ENCODE measurements around the gene MRPL11.
A peak's percentile ranks its signal among the peaks of the same experiment; 100 is the strongest.
"Not testable (repeated sequence)": the region's sequence is repeated elsewhere in the genome, so short reads cannot be mapped to it uniquely, and the experiment has no call there.

MRPL11 gene

DNA sequence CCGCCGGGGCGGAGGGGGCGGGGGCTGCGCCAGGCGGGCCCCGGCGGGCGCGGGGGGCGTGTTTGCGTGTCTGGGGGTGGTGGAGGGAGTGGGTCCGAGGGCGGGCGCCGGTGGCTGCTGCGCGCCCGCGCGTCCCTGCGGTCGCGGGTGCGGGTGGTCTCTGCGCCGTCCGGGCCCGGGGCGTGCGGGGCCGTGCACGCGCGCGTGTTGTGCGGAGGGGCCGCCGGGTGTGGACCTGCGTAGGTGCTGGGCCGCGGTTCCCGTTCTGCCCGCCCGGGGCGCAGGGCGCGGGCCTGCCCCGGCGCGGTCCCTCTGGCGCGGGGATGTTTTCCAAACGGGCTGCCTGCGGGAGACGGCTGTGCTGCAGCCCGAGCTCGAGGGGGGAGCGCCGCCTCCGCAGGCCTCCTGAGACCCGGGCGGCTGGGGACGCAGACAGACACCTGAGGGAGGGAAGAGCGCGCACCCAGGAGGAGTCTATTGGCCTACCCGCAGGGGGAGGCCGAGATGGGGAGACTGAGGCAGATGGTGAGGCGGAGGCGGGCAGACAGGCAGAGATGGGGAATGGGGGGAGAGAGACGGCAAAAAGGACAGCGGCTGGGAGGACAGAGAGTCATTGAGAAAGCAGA is 28.5 kb upstream of the MRPL11 start:
- peak; percentile 18 for DNase-seq (ENCODE audit: low read depth)

DNA sequence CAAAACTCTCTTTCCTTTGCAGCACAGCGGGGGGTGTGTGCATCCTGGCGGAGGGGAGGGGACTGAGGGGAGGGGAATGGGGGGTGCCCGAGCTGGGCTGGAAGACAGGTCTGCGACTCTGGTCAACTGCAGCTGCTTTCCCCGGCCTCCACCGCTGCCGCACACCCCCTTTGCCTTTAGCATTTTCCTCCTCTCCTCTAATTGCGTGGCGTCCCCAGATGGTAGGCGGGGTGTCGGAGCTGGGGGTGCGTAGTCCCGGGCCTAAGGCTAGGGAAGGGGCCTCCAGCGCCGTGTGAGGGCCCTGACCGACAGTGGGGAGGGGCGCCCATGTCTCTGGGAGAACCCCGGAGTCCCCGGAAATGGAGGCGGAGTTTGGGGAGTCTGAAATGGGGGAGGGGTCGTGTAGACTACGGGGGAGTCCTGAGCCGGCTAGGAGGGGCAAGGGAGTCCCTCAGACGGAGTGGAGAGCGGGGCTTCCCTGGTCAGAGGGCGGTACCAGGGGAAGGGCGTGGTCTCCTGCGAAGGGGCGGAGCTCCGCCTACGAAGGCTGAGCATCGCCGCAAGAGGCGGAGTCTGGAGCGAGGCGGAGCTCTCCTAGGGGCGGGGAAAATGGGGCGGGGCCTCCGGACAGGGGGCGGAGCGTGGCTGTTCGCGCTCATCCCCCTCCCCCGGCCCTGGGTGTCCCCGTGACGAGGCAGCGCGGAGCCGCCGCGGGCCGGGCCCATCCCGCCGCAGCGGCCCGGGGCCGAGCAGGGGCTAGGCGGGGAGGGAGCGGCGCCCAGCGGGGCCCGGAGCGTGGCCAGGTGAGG is 27.8 kb upstream of the MRPL11 start, which contains the start of gene PELI3:
Gene PELI3, plus strand, starts transcription at position 681 of the 809 bp plus-strand sequence. CDS start 1,224 bp downstream, outside the sequence.
- DNase-seq (ENCODE audit: low read depth), result peak; percentile 87

DNA sequence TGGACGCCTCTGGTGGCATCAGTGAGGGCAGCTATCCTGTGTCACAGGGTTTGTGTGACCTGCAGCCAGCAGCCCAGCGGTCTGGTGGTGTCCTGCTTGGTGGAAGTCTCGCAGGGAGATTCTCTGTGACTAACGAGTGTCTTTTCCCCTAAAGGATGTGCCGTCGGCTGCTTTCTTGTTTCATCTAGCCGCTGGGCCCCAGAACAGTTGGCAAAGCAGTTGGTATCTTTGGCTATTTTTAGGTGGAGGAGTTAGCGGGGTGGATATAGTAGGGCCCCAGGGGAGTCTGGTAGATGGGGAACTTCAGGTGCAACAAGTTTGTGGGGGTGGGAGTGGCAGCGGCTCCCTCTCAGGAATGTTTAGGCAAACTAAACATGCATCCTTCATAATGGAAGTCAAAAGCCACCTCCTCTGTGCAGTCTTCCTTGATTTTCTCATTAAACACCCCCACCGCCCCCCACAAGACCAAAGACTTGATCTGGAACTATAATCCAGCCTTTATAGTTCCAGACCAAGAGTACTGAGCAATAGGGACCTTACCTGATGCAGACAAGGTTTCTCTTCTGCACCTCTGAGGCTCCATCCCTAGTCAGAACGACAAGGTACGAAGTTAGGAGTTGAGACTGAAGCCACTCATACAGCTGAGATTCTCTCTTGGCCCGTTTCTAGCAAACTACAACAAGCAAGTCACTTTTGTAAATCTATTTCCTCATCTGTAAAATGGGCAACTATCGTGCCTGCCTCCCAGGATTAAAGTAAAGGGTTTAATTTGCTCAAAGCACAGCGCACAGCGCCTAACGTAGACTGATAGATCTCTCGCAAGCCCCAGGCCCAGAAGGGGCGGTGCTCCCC is 27.0 kb upstream of the MRPL11 start:
- DNase-seq (ENCODE audit: low read depth), result no peak

DNA sequence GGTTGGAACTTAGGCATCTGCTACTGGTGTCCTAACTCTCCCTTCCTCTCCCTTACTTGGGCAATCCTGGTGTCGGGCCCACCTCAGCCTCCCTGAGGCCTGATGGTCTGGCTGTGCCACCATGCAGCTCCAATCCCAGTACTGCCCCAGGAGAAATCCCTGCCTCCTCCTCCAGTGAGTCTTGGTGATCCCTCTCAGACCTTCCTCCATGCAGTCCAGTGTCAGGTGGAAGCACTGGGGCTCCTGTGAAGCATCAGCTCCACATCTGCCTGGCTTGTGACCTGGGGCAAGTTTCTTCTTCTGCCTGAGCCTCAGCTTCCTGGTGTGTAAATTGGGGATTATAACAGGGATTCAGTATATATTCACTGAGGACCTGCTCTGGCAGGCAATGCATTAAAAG is 26.3 kb upstream of the MRPL11 start:
- DNase-seq (ENCODE audit: low read depth), result no peak

DNA sequence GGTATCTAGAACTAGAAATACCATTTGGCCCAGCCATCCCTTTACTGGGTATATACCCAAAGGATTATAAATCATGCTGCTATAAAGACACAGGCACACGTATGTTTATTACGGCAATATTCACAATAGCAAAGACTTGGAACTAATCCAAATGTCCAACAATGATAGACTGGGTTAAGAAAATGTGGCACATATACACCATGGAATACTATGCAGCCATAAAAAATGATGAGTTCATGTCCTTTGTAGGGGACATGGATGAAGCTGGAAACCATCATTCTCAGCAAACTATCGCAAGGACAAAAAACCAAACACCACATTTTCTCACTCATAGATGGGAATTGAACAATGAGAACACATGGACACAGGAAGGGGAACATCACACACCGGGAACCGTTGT is 25.5 kb upstream of the MRPL11 start:
- not testable (repeated sequence) for DNase-seq (ENCODE audit: low read depth)

DNA sequence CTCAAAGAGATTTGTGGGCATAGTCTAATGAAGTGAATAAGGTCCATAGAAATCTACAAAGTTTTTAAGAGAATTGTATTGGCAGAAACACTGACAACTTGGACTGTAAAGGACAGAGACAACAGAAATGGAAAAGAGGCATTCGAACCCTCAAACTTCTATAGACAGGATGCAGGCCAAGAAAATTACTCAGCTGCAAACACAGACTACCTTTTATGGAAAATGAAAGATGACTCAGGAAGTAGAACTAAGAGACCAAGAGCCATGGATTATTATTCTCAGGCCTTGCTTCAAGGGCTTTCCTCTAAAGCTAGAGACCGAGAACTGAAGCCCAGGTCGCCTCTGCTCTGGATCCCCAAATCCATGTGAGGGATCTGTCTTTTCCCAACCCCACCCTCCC is 24.3 kb upstream of the MRPL11 start:
- DNase-seq (ENCODE audit: low read depth), result no peak

DNA sequence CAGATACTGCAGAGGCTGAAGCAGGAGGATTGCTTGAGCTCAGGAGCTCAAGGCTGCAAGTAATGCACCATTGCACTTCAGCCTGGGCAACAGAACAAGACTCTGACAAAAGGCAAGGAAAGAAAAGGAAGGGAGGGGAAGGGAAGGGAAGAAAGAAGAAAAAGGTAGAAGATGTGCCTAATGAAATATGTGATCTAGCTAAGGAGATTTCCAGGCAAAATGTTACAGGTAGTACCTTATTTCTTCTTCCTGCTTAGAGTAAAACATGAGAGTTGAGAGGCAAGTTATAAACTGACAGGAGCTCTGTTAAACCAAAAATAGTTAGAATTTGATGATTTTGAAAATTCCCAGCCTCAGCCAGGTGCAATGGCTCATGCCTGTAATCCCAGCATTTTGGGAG is 23.4 kb upstream of the MRPL11 start:
- DNase-seq (ENCODE audit: low read depth), result no peak

DNA sequence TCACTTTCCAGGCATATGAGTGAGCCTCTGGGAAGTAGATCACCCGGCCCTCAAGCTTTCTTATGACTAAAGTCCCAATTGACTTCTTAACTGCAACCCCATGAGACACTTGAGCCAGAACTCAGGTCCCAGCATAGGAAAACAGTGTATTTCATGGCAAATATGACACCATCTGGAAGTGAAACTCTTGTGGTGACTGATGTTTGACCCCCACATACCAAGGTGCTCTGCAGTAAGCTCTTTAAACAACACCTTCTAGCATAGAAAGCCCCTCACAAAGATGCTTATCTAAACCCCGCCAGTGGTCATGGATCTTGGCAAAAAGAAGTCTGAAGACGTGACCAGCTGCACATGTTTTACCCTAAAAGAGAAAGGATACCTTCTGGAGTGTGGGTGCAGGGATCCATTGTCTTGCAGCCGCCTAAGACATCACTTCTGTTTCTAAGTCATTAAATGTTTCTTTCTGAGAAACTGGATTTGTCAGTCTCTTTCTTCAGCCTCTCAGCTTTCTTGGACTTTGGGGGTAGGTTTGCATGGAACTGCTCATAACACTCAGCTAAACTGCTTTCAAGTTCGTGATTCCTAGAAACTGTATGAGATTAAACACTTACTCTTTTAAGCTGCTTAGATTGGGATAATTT is 20.6 kb upstream of the MRPL11 start:
- no peak for DNase-seq (ENCODE audit: low read depth)

DNA sequence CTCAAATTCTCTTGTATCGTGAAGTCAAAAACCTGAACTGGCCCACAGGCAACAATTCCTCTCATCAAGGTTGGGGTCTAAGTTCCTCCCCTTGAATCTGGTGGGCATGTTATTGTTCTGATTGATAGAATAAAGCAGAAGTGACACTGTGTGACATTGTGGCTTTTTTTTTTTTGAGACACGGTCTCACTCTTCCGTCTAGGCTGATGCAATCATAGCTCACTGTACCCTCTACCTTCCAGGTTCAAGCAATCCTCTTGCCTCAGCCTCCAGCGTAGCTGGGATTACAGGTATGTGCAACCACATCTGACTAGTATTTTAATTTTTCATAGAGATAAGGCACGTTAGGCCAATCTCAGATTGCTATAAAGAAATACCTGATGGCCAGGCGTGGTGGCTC is 19.2 kb upstream of the MRPL11 start:
- DNase-seq (ENCODE audit: low read depth), result no peak

DNA sequence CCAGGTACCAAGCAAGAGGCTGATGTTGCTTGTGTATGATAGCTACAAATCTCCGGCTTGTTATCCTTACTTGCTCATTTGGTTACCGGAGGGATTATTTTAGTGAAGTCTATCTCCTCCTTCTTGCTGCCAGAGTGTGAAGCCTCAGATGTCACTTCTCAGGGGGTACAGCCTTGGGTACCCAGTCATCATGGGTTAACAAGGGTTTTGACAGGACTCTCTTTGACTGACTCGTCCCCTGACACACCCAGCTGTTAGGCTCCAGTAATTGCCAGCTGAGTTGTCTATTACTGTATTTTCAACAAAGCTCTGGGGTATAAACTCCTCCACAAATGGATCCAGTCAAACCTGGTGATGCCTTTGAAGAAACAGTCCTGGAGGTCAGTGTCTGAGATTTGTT is 16.2 kb upstream of the MRPL11 start:
- DNase-seq (ENCODE audit: low read depth), result no peak

DNA sequence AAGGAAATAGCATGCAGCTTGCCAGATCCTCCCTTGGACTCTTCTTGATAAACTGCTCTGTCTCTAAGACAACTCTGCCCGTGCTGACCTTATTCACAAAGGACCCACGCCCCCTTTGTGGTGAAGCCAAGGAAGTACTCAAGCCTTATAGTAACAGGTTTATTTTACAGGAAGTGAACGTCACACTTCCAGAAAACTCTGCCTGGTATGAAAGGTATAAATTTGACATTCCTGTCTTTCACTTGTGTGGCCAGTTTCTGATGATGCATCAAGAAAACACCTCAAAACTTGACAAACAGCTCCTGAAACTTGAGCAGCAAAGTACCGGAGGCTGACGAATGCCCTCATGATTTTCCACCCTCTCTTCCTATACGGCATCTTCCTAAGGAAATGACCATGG is 15.6 kb upstream of the MRPL11 start:
- no peak for DNase-seq (ENCODE audit: low read depth)

DNA sequence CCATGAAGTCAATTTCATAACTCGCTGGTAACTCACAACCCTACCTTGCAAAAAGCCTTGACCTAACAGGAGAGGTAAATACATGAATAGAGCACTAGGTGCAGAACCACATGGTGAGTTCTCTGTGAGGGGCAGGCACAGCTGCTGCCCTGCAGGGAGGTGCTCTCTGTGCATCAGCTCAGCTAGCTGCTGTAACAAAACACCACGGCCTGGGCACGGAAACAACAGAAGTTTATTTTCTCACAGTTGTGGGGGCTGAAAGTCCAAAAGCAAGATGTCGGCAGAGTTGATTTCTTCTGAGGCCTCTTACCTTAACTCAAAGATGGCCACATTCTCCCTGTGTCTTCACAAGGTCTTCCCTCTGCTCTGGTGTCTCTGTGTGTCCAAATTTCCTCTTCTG is 13.0 kb upstream of the MRPL11 start:
- DNase-seq (ENCODE audit: low read depth), result no peak

DNA sequence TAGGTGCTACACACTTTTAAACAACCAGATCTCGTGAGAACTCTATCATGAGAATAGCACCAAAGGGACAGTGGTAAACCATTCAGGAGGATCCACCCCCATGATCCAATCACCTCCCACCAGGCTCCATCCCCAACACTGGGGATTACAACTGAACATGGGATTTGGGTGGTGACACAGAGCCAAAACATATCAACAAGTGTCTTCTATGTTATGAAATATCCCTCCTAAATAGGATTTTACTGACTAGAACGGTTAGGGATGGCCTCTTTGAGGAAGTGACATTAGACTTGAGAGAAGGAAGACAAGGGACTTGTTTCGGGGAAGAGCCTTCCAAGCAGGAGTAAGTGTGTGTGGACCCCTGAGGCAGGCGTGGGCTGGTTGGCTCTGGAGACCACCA is 11.9 kb upstream of the MRPL11 start:
- DNase-seq (ENCODE audit: low read depth), result no peak

DNA sequence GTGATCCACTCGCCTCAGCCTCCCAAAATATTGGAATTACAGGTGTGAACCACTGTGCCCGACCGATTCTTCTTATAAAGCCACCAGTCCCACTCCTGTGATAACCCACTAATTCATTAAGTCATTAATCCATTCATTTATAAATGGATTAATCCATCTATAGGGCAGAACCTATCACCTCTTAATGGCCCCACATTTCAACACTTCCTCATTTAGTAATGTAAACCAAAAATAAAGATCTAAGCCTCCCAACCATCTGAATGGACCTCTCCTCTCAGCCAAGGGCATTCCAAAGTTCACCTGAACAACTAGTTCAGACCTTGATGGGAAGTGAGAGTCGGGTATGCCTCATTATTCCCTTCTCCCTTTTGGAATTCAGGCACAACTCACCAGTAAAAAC is 9.9 kb upstream of the MRPL11 start:
- DNase-seq (ENCODE audit: low read depth), result no peak

DNA sequence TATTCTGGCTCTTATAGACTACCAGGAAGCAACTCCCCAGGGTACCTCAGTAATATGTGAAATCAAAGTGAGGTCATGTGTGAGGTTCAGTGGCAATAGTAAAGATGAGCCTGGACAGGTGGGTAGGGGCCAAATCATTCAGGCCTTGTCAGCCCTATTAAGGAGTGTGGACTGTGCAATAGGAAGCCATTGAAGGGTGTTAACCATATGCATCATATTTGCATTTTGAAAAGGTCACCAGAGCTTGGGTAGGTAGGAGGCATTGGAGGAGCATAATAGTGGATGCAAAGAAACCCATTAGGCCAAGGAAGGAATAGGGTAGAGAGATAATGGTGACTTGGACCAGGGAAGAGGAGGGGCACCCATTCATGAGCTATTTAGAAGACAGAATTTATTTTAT is 8.4 kb upstream of the MRPL11 start:
- DNase-seq (ENCODE audit: low read depth), result no peak

DNA sequence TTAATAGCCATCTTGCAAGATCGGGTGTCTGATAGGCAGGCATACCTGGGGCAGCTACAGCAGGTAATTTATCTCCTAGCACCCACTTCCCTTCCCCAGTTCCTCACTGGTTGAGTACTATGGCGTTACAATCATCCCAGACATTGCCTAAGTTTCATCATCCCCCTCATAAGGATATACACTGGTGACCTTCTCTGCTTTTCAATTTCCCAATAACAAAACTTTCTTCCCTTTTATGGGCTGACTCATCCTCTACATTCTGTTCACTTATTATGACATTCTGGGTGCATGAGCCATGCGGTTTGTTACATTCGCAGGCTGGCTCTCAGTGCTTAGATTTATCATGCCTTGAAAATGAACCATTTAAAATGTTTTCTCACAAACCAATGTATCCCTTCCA is 5.0 kb upstream of the MRPL11 start:
- DNase-seq (ENCODE audit: low read depth), result no peak

DNA sequence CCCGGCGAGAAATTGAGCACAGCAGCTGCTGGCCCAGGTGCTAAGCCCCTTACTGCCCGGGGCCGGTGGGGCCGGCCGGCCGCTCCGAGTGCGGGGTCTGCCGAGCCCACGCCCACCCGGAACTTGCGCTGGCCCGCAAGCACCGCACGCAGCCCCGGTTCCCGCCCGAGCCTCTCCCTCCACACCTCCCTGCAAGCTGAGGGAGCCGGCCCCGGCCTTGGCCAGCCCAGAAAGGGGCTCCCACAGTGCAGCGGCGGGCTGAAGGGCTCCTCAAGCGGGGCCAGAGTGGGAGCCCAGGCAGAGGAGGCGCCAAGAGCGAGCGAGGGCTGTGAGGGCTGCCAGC is 2.3 kb upstream of the MRPL11 start:
- DNase-seq (ENCODE audit: low read depth), result not testable (repeated sequence)

DNA sequence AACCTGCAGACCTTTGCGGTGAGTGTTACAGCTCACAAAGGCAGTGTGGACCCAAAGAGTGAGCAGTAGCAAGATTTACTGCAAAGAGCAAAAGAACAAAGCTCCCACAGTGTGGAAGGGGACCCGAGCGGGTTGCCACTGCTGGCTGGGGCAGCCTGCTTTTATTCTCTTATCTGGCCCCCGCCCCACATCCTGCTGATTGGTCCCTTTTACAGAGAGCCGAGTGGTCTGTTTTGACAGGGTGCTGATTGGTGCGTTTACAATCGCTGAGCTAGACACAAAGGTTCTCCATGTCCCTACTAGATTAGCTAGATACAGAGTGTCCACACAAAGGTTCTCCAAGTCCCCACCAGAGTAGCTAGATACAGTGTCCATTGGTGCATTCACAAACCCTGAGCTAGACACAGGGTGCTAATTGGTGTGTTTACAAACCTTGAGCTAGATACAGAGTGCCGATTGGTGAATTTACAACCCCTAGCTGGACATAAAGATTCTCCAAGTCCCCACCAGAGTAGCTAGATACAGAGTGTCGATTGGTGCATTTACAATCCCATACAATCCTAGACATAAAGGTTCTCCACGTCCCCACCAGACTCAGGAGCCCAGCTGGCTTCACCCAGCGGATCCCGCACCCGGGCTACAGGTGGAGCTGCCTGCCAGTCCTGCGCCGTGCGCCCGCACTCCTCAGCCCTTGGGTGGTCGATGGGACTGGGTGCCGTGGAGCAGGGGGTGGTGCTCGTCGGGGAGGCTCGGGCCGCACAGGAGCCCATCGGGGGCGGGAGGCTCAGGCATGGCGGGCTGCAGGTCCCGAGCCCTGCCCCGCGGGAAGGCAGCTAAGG is 1.7 kb upstream of the MRPL11 start:
- not testable (repeated sequence) for DNase-seq (ENCODE audit: low read depth)

DNA sequence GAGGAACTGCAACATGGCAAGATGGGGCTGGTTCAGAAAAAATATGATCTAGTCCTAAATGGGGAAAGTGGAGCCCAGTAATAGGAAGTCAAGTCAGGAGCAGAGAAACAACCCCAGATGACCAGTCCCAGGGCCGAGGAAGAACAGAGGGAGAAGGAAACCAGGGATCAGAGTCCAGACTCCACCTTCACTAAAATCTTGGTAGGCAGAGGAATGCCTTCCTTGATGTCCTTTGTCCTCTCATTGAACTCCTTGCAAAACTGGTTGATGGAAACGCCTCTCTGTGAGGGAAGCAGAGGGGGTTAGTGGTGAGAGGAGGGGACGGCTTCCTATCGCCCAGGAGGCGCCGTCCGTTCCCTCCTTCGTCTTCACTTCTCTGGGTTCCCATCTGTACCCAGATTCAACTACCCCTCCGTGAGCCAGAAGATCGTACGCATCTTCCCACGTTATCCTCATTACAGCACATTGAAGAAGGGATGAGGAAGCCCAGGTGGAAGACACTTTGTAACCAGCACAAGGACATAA is 607 bp downstream of the MRPL11 start:
- DNase-seq (ENCODE audit: low read depth), result no peak

DNA sequence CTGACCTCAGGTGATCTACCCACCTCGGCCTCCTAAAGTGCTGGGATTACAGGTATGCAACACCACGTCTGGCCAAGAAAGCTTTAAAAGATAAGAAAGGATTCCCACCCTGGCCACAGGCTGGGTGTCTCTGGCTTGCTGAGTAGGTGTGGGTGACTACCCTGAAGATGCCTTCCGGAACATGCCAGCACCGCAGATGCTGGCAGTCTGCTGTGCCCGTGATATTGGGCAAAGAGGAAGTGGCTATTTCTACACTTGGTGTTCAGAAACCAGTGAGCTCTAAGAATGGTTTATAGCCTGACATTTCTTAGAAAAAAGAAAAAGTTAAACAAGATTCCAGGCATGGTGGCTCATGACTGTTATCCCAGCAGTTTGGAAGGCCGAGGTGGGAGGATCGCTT is 6.1 kb downstream of the MRPL11 start:
- DNase-seq (ENCODE audit: low read depth), result no peak

DNA sequence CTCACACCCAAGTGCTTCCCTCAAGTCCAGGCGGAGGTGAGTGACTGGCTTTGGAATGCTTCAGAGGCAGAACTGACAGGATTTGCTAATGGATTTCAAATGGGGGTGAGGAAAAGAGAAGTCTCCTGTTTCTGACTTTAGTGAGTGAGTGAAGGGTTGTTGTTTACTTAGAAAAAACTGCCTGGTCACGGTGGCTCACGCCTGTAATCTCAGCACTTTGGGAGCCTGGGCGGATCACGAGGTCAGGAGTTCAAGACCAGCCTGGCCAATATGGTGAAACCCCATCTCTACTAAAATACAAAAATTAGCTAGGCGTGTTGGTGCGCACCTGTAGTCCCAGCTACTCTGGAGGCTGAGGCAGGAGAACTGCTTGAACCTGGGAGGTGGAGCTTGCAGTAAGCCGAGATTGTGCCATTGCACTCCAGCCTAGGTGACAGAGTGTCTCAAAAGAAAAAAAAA is 6.7 kb downstream of the MRPL11 start:
- not testable (repeated sequence) for DNase-seq (ENCODE audit: low read depth)

Measured in stimulated activated CD8-positive, alpha-beta memory T cell treated with anti-CD3 and anti-CD28 coated beads, Interleukin-4, amount 100 ng/mL, for 24 hours (primary cell).